Astrocyte (in vitro differentiated cells and primary cell): ENCODE data around the gene TMEM107. TPM values are rescaled to one million over a fixed set of nuclear protein-coding genes. Genes with fewer than 3 reads are reported as not detected.

Experiments
- DNase-seq: peaks from one replicate; pipeline ENCODE4 v3.0.0-alpha.2; 2010; ENCODE audit warnings: low read depth
- FAIRE-seq: peaks from 2 replicates; lab custom pipeline; 2011; peaks lifted over from hg19 to GRCh38; lab: Jason Lieb, UNC
- H2AFZ ChIP-seq: 2 replicates; pipeline ENCODE4 v1.6.0; 2012; ENCODE audit warnings: low read depth, low read length, inconsistent platforms
- H3K27ac ChIP-seq: 2 replicates; pipeline ENCODE4 v1.5.1; 2011; ENCODE audit warnings: low read depth, low read length, inconsistent platforms
- H3K27me3 ChIP-seq: 2 replicates; pipeline ENCODE4 v1.6.0; 2011; ENCODE audit warnings: low read length, inconsistent platforms; ENCODE audit not compliant: insufficient read depth
- H3K36me3 ChIP-seq: 2 replicates; pipeline ENCODE4 v1.5.1; 2011; ENCODE audit warnings: low read length, inconsistent platforms; ENCODE audit not compliant: insufficient read depth
- H3K4me1 ChIP-seq: 2 replicates; pipeline ENCODE4 v1.5.1; 2011; ENCODE audit warnings: low read length, inconsistent platforms; ENCODE audit not compliant: insufficient read depth
- H3K4me2 ChIP-seq: 2 replicates; pipeline ENCODE4 v1.6.0; 2012; ENCODE audit warnings: low read length, inconsistent platforms
- H3K4me3 ChIP-seq: 2 replicates; pipeline ENCODE4 v1.5.1; 2011; ENCODE audit warnings: low read depth, mild to moderate bottlenecking, low read length, inconsistent platforms; ENCODE audit not compliant: insufficient read depth
- H3K79me2 ChIP-seq: 2 replicates; pipeline ENCODE4 v1.6.0; 2012; ENCODE audit warnings: mild to moderate bottlenecking, low read length, inconsistent platforms; ENCODE audit not compliant: insufficient read depth
- H3K9ac ChIP-seq: 2 replicates; pipeline ENCODE4 v1.6.0; 2012; ENCODE audit warnings: mild to moderate bottlenecking, low read length, inconsistent platforms
- H3K9me3 ChIP-seq: 2 replicates; pipeline ENCODE4 v1.5.1; 2012; ENCODE audit warnings: low read depth, mild to moderate bottlenecking, low read length, inconsistent platforms; ENCODE audit not compliant: insufficient read depth
- H4K20me1 ChIP-seq: 2 replicates; pipeline ENCODE4 v1.6.0; 2012; ENCODE audit warnings: low read length, inconsistent platforms; ENCODE audit not compliant: insufficient read depth
- H3K27ac Mint-ChIP-seq: one replicate; pipeline ENCODE4 v1.8.0; 2021; ENCODE audit warnings: mild to moderate bottlenecking, mixed read lengths; ENCODE audit not compliant: unreplicated experiment
- H3K27me3 Mint-ChIP-seq: one replicate; pipeline ENCODE4 v1.8.0; 2021; ENCODE audit warnings: low read depth, mixed read lengths; ENCODE audit not compliant: unreplicated experiment
- H3K36me3 Mint-ChIP-seq: one replicate; pipeline ENCODE4 v1.8.0; 2021; ENCODE audit warnings: low read depth, mixed read lengths; ENCODE audit not compliant: unreplicated experiment
- H3K4me1 Mint-ChIP-seq: one replicate; pipeline ENCODE4 v1.8.0; 2021; ENCODE audit warnings: low read depth, mixed read lengths; ENCODE audit not compliant: unreplicated experiment
- H3K4me3 Mint-ChIP-seq: one replicate; pipeline ENCODE4 v1.8.0; 2021; ENCODE audit warnings: mild to moderate bottlenecking, moderate library complexity, mixed read lengths; ENCODE audit not compliant: unreplicated experiment
- H3K9me3 Mint-ChIP-seq: one replicate; pipeline ENCODE4 v1.8.0; 2021; ENCODE audit warnings: mild to moderate bottlenecking, mixed read lengths; ENCODE audit not compliant: unreplicated experiment
- CTCF ChIP-seq: IDR thresholded peaks from 2 replicates; pipeline ENCODE4 v1.5.1; 2011; ENCODE audit warnings: low read depth, mild to moderate bottlenecking, inconsistent platforms, low read length, moderate library complexity; ENCODE audit not compliant: insufficient read depth
- EZH2 ChIP-seq: IDR thresholded peaks from 2 replicates; pipeline ENCODE4 v1.6.1; 2012; ENCODE audit warnings: mild to moderate bottlenecking, low read length, inconsistent platforms; ENCODE audit not compliant: insufficient read depth
- total RNA-seq: library from RNA; stranded (reverse); gene quantifications from 2 replicates; pipeline ENCODE4 v1.2.1, GENCODE V29; 2021

TMEM107 gene
- total RNA-seq, 1 donor from 2014 or later, result 9.4 TPM

GRCh38 chr17:8155996-8156245 lies 20.3 kb downstream of the TMEM107 start:
- H3K4me1 Mint-ChIP-seq, result peaks cover 24% of the 10 kb centered on the region
- peak overlapping the region; percentile 96 for H3K4me2 ChIP-seq
- H3K27me3 Mint-ChIP-seq, result no peaks in the 10 kb centered on the region
- peaks cover 58% of the 10 kb centered on the region for H3K4me1 ChIP-seq
- no peaks in the 10 kb centered on the region for H3K27me3 ChIP-seq
- H3K36me3 ChIP-seq, result peaks cover 6% of the 10 kb centered on the region
- no peaks in the 10 kb centered on the region for H3K9me3 Mint-ChIP-seq
- H3K9ac ChIP-seq, result peak overlapping the region; percentile 91
- peaks cover 30% of the 10 kb centered on the region for H4K20me1 ChIP-seq
- TF ChIP-seq EZH2 (no peak), CTCF (no peak)
- H3K27ac ChIP-seq, result peak overlapping the region; percentile 87
- DNase-seq (no peak), FAIRE-seq (no peak)
- no peak overlapping the region for H2AFZ ChIP-seq
- no peak overlapping the region for H3K27ac Mint-ChIP-seq
- no peak overlapping the region for H3K4me3 Mint-ChIP-seq
- H3K36me3 Mint-ChIP-seq, result peaks cover 2% of the 10 kb centered on the region
- no peaks in the 10 kb centered on the region for H3K9me3 ChIP-seq
- H3K79me2 ChIP-seq, result peaks cover 16% of the 10 kb centered on the region
- H3K4me3 ChIP-seq, result peak overlapping the region; percentile 65

GRCh38 chr17:8155231-8155995 lies 20.8 kb downstream of the TMEM107 start:
- Mint-ChIP-seq H3K36me3 (peaks cover 2% of the 10 kb centered on the region), H3K27ac (no peak overlapping the region), H3K27me3 (no peaks in the 10 kb centered on the region), H3K9me3 (no peaks in the 10 kb centered on the region), H3K4me1 (peaks cover 24% of the 10 kb centered on the region), H3K4me3 (no peak overlapping the region)
- TF ChIP-seq EZH2, result no peak
- TF ChIP-seq CTCF, result no peak
- Histone ChIP-seq H3K36me3 (peaks cover 3% of the 10 kb centered on the region), H3K9me3 (no peaks in the 10 kb centered on the region), H3K9ac (peak overlapping the region; percentile 91), H3K4me1 (peaks cover 60% of the 10 kb centered on the region), H4K20me1 (peaks cover 30% of the 10 kb centered on the region), H3K79me2 (peaks cover 14% of the 10 kb centered on the region), H3K27ac (peak overlapping the region; percentile 87), H3K4me2 (peak overlapping the region; percentile 96), H2AFZ (no peak overlapping the region), H3K4me3 (peak overlapping the region; percentile 65), H3K27me3 (no peaks in the 10 kb centered on the region)
- no peak for DNase-seq
- no peak for FAIRE-seq

GRCh38 chr17:8154608-8155155 lies 21.5 kb downstream of the TMEM107 start:
- H3K9me3 Mint-ChIP-seq, result no peaks in the 10 kb centered on the region
- peaks cover 2% of the 10 kb centered on the region for H3K36me3 Mint-ChIP-seq
- no peak for DNase-seq
- H3K27ac Mint-ChIP-seq, result no peak overlapping the region
- no peak for FAIRE-seq
- peaks cover 60% of the 10 kb centered on the region for H3K4me1 ChIP-seq
- H3K4me3 Mint-ChIP-seq, result peak overlapping the region; percentile 62
- peaks cover 28% of the 10 kb centered on the region for H4K20me1 ChIP-seq
- H3K36me3 ChIP-seq, result peaks cover 3% of the 10 kb centered on the region
- peak overlapping the region; percentile 99 for H3K27ac ChIP-seq
- peaks cover 20% of the 10 kb centered on the region for H3K4me1 Mint-ChIP-seq
- H2AFZ ChIP-seq, result no peak overlapping the region
- H3K27me3 Mint-ChIP-seq, result no peaks in the 10 kb centered on the region
- peak overlapping the region; percentile 9 for H3K4me3 ChIP-seq
- no peaks in the 10 kb centered on the region for H3K9me3 ChIP-seq
- peak overlapping the region; percentile 91 for H3K9ac ChIP-seq
- H3K79me2 ChIP-seq, result peaks cover 8% of the 10 kb centered on the region
- peak overlapping the region; percentile 96 for H3K4me2 ChIP-seq
- TF ChIP-seq EZH2 (no peak), CTCF (no peak)
- H3K27me3 ChIP-seq, result no peaks in the 10 kb centered on the region
